Measurements from ENCODE around the gene IPO13.

Gene IPO13

GRCh38 chr1:43931711-43932660 lies 14.8 kb upstream of the IPO13 start:
- DNase-seq = no peak

GRCh38 chr1:43932786-43933385 lies 13.9 kb upstream of the IPO13 start:
- DNase-seq = no peak

- no peak for DNase-seq
Measured at GRCh38 chr1:43933386-43934100, 13.2 kb upstream of the IPO13 start, which contains the start of gene ARTN. ARTN (plus strand) TSS chr1:43933801; CDS start chr1:43935657, 1,856 bp downstream.

DNA sequence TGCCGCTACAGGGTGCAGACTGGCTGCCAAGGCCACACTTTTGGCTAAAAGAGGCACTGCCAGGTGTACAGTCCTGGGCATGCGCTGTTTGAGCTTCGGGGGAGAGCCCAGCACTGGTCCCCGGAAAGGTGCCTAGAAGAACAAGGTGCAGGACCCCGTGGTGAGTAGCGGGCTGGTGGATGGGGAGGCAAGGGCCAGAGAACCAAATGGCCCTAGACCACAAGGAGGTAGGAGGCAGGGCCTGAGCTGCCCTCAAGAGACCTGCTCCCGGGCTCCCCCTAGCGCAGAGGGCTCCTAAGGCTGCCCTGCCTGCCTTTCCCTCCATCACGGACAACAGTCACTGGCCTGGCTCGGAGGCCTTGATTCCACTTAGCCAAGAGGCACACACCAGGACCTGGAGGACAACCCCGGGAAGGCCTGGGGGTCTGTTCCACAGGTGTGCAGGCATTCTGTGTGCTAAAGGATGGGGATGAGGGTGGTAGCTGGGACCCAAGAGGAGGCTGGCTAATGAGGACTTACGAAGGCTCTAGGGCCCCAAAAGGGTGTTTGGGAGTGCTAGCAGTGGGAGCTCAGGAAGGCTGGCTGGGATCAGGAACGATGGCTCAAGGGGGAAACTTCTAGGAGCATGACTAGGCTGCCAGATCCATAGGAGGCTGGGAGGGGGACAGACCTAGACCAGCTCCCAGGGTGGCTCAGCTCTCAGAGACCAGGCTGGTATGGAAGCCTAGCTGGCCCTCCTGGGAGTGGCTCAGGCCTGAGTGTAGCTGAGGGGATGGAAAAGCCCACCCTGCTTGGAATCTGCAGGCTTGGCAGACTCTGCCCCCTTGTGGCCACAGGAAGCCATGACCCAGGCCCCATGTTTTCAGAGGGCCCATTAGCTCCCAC lies 12.4 kb upstream of the IPO13 start:
- DNase-seq = no peak

- DNase-seq = no peak
Measured at GRCh38 chr1:43934986-43935324, 11.8 kb upstream of the IPO13 start.

- DNase-seq = no peak
Measured at GRCh38 chr1:43935711-43936427, 10.9 kb upstream of the IPO13 start.

DNA sequence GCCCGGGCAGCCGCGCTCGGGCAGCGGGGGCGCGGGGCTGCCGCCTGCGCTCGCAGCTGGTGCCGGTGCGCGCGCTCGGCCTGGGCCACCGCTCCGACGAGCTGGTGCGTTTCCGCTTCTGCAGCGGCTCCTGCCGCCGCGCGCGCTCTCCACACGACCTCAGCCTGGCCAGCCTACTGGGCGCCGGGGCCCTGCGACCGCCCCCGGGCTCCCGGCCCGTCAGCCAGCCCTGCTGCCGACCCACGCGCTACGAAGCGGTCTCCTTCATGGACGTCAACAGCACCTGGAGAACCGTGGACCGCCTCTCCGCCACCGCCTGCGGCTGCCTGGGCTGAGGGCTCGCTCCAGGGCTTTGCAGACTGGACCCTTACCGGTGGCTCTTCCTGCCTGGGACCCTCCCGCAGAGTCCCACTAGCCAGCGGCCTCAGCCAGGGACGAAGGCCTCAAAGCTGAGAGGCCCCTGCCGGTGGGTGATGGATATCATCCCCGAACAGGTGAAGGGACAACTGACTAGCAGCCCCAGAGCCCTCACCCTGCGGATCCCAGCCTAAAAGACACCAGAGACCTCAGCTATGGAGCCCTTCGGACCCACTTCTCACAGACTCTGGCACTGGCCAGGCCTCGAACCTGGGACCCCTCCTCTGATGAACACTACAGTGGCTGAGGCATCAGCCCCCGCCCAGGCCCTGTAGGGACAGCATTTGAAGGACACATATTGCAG lies 10.2 kb upstream of the IPO13 start:
- DNase-seq = no peak

- no peak for DNase-seq
Measured at GRCh38 chr1:43937179-43937865, 9.4 kb upstream of the IPO13 start.

DNA sequence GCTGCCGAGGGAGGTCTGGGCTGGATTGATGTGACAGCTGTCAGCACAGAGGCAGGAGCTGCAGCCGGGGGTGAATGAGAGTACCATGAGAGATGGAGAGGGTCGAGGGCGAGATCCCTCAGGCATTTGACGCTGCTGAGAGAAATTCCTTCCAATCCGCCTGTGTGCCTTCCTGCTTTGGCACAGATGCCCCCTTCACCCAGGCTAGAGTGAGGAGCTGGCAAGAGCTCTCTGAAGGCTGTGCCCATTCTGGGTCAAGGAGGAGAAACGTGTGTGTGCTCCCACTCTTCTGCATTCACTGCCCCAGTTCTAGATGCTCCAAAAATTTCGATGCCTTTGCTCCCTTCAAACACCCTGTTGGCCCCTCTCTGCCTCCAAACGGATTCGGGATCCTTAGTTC lies 8.4 kb upstream of the IPO13 start:
- no peak for DNase-seq

- no peak for DNase-seq
Measured at GRCh38 chr1:43938892-43939587, 7.7 kb upstream of the IPO13 start.

DNA sequence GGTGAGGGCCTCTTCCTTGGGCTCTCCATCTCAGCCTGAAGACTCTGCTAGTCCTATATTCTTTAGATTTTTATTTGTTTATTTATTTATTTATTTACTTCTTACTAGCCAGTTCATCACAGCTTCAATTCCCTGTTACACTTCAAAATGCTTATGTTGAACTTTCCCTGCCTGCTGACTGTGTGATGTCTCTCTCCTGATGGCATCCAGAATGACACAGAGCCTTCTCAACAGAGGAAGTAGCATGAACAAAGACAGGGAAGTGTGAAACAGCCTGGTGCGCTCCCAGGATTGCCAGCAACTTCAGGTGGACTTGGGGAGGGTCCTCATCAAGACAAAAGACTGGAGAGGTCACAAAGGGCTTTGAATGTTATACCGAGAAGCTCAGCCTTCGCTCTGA lies 4.3 kb upstream of the IPO13 start:
- no peak for DNase-seq

- DNase-seq = no peak
Measured at GRCh38 chr1:43944860-43945259, 1.9 kb upstream of the IPO13 start.

DNA sequence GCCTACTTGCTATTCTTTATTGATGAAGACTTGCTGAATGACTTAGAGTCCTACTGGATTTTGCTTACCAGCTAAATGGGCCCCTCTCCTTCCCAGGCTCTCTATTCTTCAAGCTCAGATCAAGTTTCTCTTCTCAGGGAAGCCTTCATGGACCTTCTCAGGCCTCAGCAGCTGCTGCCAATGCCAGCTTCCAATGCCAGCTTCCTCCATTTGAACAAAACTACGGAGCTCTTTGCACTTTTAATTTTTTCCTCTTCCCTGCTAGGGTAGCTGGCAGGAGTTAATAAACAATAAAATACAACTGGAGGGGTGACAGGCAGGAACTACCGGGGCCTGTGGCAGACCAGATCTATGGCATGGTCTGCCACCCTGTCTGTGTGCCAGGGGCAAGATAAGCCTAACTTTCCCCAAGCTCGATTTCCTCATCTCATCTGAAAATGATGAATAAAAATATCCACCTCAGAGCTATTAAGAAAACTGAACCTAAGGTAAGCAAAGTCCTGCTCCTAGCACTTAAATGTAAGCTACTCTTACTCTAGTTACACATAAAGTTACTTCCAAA lies 995 bp upstream of the IPO13 start:
- DNase-seq = no peak

- no peak for DNase-seq
Measured at GRCh38 chr1:43947061-43947873, 517 bp downstream of the IPO13 start.

GRCh38 chr1:43947874-43948437 lies 1.2 kb downstream of the IPO13 start:
- DNase-seq = no peak

GRCh38 chr1:43949678-43950077 lies 2.9 kb downstream of the IPO13 start:
- no peak for DNase-seq

GRCh38 chr1:43951021-43951985 lies 4.6 kb downstream of the IPO13 start:
- no peak for DNase-seq

All from NCI-H187 treated with DMSO at 0.1 percent for 48 hours (cell line).